K562 (cell line): ENCODE measurements around the gene RIPK4. TPM values are rescaled to one million over a fixed set of nuclear protein-coding genes. Genes with fewer than 3 reads are reported as not detected.

ENCODE experiments used
- ATAC-seq: fragments of 200-7000 bp; cut with Tn5 transposase; 3 replicates; pipeline ENCODE4 v1.9.1; 2020; ENCODE audit warnings: moderate library complexity
- BruUV-seq: library from RNA; stranded (reverse); fragments of 400-500 nt; replicated peaks from 2 replicates; lab custom pipeline; 2021; lab: Mats Ljungman, UMichigan
- CTCF ChIA-PET: fragments of 300-600 bp; formaldehyde crosslinking; extraction: SDS; loops from one replicate; lab custom pipeline; 2021; ENCODE audit warnings: low intra/inter-chr PET ratio; lab: Yijun Ruan, JAX
- POLR2A ChIA-PET: fragments of 300-600, 350-650 bp; sonication (Branson Sonifier 250); formaldehyde crosslinking; extraction: SDS; loops from one replicate; lab custom pipeline; 2021; ENCODE audit warnings: antibody characterized with exemption, inconsistent platforms; lab: Yijun Ruan, JAX
- DNase-seq, 4 experiments: peaks; one replicate each; pipeline versions ENCODE4 v3.0.0 to v3.0.0-alpha.2; 2011 to 2018; ENCODE audit warnings: low spot score in 3 of 4, mixed read lengths in 3 of 4; ENCODE audit errors: extremely low read depth in 1 of 4
- FAIRE-seq: peaks from 2 replicates; lab custom pipeline; 2011; peaks lifted over from hg19 to GRCh38; lab: Jason Lieb, UNC
- H2AFZ ChIP-seq: 2 replicates; pipeline ENCODE4 v1.6.0; 2011; ENCODE audit warnings: low read depth, low read length, control low read depth, inconsistent platforms
- H3K27ac ChIP-seq: fragments of 200-600 bp; 3 replicates; pipeline ENCODE4 v1.8.0; 2011; ENCODE audit warnings: low read depth, mild to moderate bottlenecking, control low read depth, inconsistent platforms, low read length, moderate library complexity, mixed read lengths; ENCODE audit errors: extremely low read depth
- H3K27me3 ChIP-seq, 2 experiments: fragments of 300-600 bp in 1 of 2; 2 replicates in 1 of 2; 3 replicates in 1 of 2; pipeline versions ENCODE4 v1.6.0 to v1.8.0; 2011; ENCODE audit warnings: inconsistent platforms in 2 of 2, low read length in 2 of 2, mild to moderate bottlenecking in 1 of 2, mixed read lengths in 1 of 2, moderate library complexity in 1 of 2; ENCODE audit not compliant: control insufficient read depth in 2 of 2, insufficient read depth in 2 of 2
- H3K36me3 ChIP-seq: fragments of 300-600 bp; 3 replicates; pipeline ENCODE4 v1.8.0; 2011; ENCODE audit warnings: mild to moderate bottlenecking, low read length, inconsistent platforms; ENCODE audit not compliant: control insufficient read depth, insufficient read depth
- H3K4me1 ChIP-seq, 2 experiments: fragments of 200-600 bp in 1 of 2; replicated peaks in 1 of 2; 2 replicates in 1 of 2; 3 replicates in 1 of 2; pipeline versions ENCODE4 v1.5.1 to v1.8.0; 2011; ENCODE audit warnings: inconsistent platforms in 2 of 2, low read length in 2 of 2, mild to moderate bottlenecking in 1 of 2, mixed read lengths in 1 of 2, moderate library complexity in 1 of 2; ENCODE audit not compliant: control insufficient read depth in 2 of 2, insufficient read depth in 2 of 2
- H3K4me2 ChIP-seq: 2 replicates; pipeline ENCODE4 v1.6.1; 2011; ENCODE audit warnings: low read length, control low read depth, inconsistent platforms, mixed read lengths; ENCODE audit not compliant: insufficient read depth
- H3K4me3 ChIP-seq: fragments of 200-600 bp; sonication (generic), shearing (Covaris generic); 2 replicates; pipeline ENCODE4 v1.5.1; 2016; ENCODE audit warnings: control low read depth, inconsistent platforms
- H3K79me2 ChIP-seq: fragments of 200-600 bp; 3 replicates; pipeline ENCODE4 v1.8.0; 2011; ENCODE audit warnings: low read length, inconsistent platforms; ENCODE audit not compliant: control insufficient read depth, insufficient read depth
- H3K9ac ChIP-seq, 2 experiments: 2 replicates each; pipeline versions ENCODE4 v1.6.0 to v1.6.1; 2011; ENCODE audit warnings: low read depth in 2 of 2, low read length in 2 of 2, control low read depth in 1 of 2, inconsistent platforms in 1 of 2, mild to moderate bottlenecking in 1 of 2, mixed read lengths in 1 of 2; ENCODE audit not compliant: insufficient read depth in 1 of 2
- H3K9me1 ChIP-seq: one replicate; pipeline ENCODE4 v1.6.0; 2011; ENCODE audit warnings: inconsistent platforms, mild to moderate bottlenecking, low read length, moderate library complexity; ENCODE audit not compliant: control insufficient read depth, insufficient read depth
- H3K9me3 ChIP-seq: replicated peaks from 2 replicates; pipeline ENCODE4 v1.5.1; 2011; ENCODE audit warnings: low read depth, low read length, inconsistent platforms; ENCODE audit not compliant: control insufficient read depth, insufficient read depth
- H4K20me1 ChIP-seq: replicated peaks from 2 replicates; pipeline ENCODE4 v1.6.1; 2011; ENCODE audit warnings: low read length, inconsistent platforms, mixed read lengths; ENCODE audit not compliant: control insufficient read depth, insufficient read depth
- CEBPZ ChIP-seq: fragments of 150-350 bp; IDR thresholded peaks from 2 replicates; pipeline ENCODE4 v1.6.1; 2014; ENCODE audit warnings: low read depth, mild to moderate bottlenecking, low read length, borderline replicate concordance
- DPF2 ChIP-seq: fragments of 450-650 bp; IDR thresholded peaks from 2 replicates; pipeline ENCODE4 v1.6.1; 2016
- EZH2 ChIP-seq: IDR thresholded peaks from 2 replicates; pipeline ENCODE4 v1.6.1; 2012; ENCODE audit warnings: low read depth, mild to moderate bottlenecking, inconsistent platforms, low read length, borderline replicate concordance
- RBM15 ChIP-seq: fragments of 200-400 bp; formaldehyde crosslinking; IDR thresholded peaks from 2 replicates; pipeline ENCODE4 v1.6.1; 2018; ENCODE audit warnings: mild to moderate bottlenecking, low read length, moderate library complexity; ENCODE audit not compliant: insufficient read depth
- SMAD3 ChIP-seq: fragments of 450-650 bp; formaldehyde crosslinking; conservative IDR thresholded peaks from 2 replicates; pipeline ENCODE4 v1.4.0; 2020; ENCODE audit warnings: mild to moderate bottlenecking
- TSC22D4 ChIP-seq: fragments of 450-650 bp; IDR thresholded peaks from 2 replicates; pipeline ENCODE4 v1.6.1; 2016; ENCODE audit warnings: missing genetic modification characterization, missing biosample characterization, control low read depth
- ZNF263 ChIP-seq: sonication (generic); formaldehyde crosslinking; IDR thresholded peaks from 2 replicates; pipeline ENCODE4 v1.8.0; 2022; ENCODE audit warnings: mild to moderate bottlenecking, missing genetic modification reagents, borderline replicate concordance
- ZNF277 ChIP-seq: fragments of 250-450 bp; sonication (Bioruptor Pico); IDR thresholded peaks from 2 replicates; pipeline ENCODE4 v1.8.0; 2022; ENCODE audit warnings: inconsistent platforms, mild to moderate bottlenecking, moderate library complexity, borderline replicate concordance
- ZNF444 ChIP-seq: fragments of 250-450 bp; sonication (Bioruptor Pico); IDR thresholded peaks from 2 replicates; pipeline ENCODE4 v1.4.0; 2020; ENCODE audit warnings: mild to moderate bottlenecking, moderate library complexity
- ZNF609 ChIP-seq: sonication (generic); formaldehyde crosslinking; IDR thresholded peaks from 2 replicates; pipeline ENCODE4 v1.8.1; 2023; ENCODE audit warnings: missing genetic modification reagents, mild to moderate bottlenecking, borderline replicate concordance
- ZNF75A ChIP-seq: fragments of 450-650 bp; formaldehyde crosslinking; IDR thresholded peaks from 2 replicates; pipeline ENCODE4 v1.4.0; 2020; ENCODE audit warnings: mild to moderate bottlenecking
- ZNF830 ChIP-seq: fragments of 250-450 bp; sonication (Bioruptor Pico); IDR thresholded peaks from 2 replicates; pipeline ENCODE4 v1.5.0; 2021; ENCODE audit warnings: mild to moderate bottlenecking
- WGBS: fragments of 100-300 bp; shearing (Covaris generic); methylation state at CpG from one replicate; pipeline ENCODE4 v1.1.6; 2016; ENCODE audit warnings: low coverage, mixed read lengths; ENCODE audit not compliant: insufficient coverage; ENCODE audit errors: missing lambda C conversion rate; 5-methylcytosine and 5-hydroxymethylcytosine counted together
- in situ Hi-C: fragments of 300-500 bp; cut with MboI; formaldehyde crosslinking; loops from 4 replicates; pipeline ENCODE4 v1.15.0; 2018; ENCODE audit warnings: inconsistent platforms, mixed read lengths
- intact Hi-C: fragments of 100-400 bp; cut with micrococcal nuclease; formaldehyde crosslinking; loops from 2 replicates; pipeline ENCODE4 v1.14.2; 2022
- polyA plus RNA-seq, 8 experiments: library from polyadenylated mRNA; depleted of rRNA in 4 of 8; stranded (reverse) in 5 of 8; unstranded in 3 of 8; fragments of >200 nt; fragmentation: Nextera tagmentation in 2 of 8; fragmentation: Illumina TruSeq in 1 of 8; extraction: Ambion mirVana in 2 of 8; extraction: Trizol in 1 of 8; gene quantifications; 2 replicates each; pipeline versions ENCODE4 v1.2.1 to v1.2.3, GENCODE V29; 2011 to 2014; ENCODE audit warnings: inconsistent platforms in 1 of 8, missing spikeins in 1 of 8
- total RNA-seq, 7 experiments: library from RNA; depleted of rRNA in 6 of 7; stranded (reverse); fragments of >200 nt in 6 of 7; fragmentation: Illumina TruSeq in 2 of 7; extraction: Trizol in 2 of 7; gene quantifications; 2 replicates each; pipeline versions ENCODE4 v1.2.1 to v1.2.3, GENCODE V29; 2011 to 2021; ENCODE audit warnings: low replicate concordance in 1 of 7

Gene RIPK4
- total and polyA plus RNA-seq, 9 of the 15 experiments (the other 6 are each of a cell fraction or from before 2014, with no cell fraction given), result not detected

DNA sequence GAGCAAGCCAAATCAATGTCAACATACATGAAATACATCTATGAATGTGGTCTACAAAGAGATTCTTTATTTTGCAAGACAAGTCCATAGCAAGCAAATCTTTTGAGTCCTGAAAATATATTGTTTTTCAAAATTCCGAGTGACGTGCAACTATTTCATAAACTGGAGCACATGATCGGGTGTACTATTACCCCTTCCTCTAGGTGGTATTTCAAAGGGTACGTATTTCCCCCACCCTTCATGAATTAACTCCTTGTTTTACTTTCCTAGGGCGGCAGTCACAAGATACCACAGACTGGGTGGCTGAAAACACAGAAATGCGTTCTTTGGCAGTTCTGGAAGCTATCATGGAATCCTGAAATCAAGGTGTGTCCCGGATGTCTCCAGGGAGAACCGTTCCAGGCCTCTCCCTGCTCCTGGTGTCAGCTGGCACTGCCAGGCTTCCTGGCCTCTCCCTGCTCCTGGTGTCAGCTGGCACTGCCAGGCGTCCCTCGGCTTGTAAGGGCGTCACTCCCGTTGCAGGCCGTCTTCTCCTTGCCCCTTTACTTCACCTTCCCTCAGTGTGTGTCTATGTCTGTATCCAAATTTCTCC lies 55.3 kb downstream of the RIPK4 start:
- Histone ChIP-seq H3K9ac (no peak overlapping the region), H2AFZ (no peak overlapping the region), H3K36me3 (no peaks in the 10 kb centered on the region), H3K27ac (no peak overlapping the region), H3K4me2 (no peak overlapping the region), H4K20me1 (peaks cover 15% of the 10 kb centered on the region), H3K4me3 (no peak overlapping the region), H3K27me3 (peaks cover 45 to 66% of the 10 kb centered on the region in 2 experiments), H3K4me1 (peaks cover 0 to 7% of the 10 kb centered on the region in 2 experiments; a peak in 2 of 5 replicates), H3K9me1 (no peaks in the 10 kb centered on the region), H3K79me2 (no peaks in the 10 kb centered on the region), H3K9me3 (no peaks in the 10 kb centered on the region)
- intact Hi-C loops, result no loop called here
- ATAC-seq (no peak), DNase-seq (no peak), FAIRE-seq (no peak)
- in situ Hi-C loops, result no loop called here
- CTCF ChIA-PET, result no interaction called here
- POLR2A ChIA-PET, result no interaction called here
- no TSS peak for BruUV-seq
- WGBS, result 2% methylated on average over 13 of the region's 13 CpGs
- TF ChIP-seq ZNF277 (CRISPR knock-in tag) (no peak), EZH2 (no peak), ZNF263 (CRISPR knock-in tag) (no peak), ZNF444 (CRISPR knock-in tag) (no peak), CEBPZ (no peak), ZNF75A (CRISPR knock-in tag) (no peak), TSC22D4 (tag) (no peak), RBM15 (no peak), DPF2 (no peak), SMAD3 (CRISPR knock-in tag) (no peak), ZNF830 (CRISPR knock-in tag) (no peak), ZNF609 (CRISPR knock-in tag) (no peak)
